KOPT-K1 (cell line): Measurements from ENCODE around the gene PLCD1.
"Not testable (repeated sequence)": the region's sequence is repeated elsewhere in the genome, so short reads cannot be mapped to it uniquely, and the experiment has no call there.

ENCODE experiments used
- H3K27ac ChIP-seq: fragments of 200-600 bp; sonication (generic); 2 replicates; pipeline ENCODE4 v1.5.1; 2016; ENCODE audit warnings: antibody characterized with exemption, mild to moderate bottlenecking, low read depth, low read length; ENCODE audit not compliant: poor library complexity, severe bottlenecking
- H3K36me3 ChIP-seq: fragments of 200-600 bp; sonication (generic); 2 replicates; pipeline ENCODE4 v1.5.1; 2017; ENCODE audit warnings: antibody characterized with exemption, mild to moderate bottlenecking, low read length, moderate library complexity; ENCODE audit not compliant: insufficient read depth
- H3K9me3 ChIP-seq: fragments of 200-600 bp; sonication (generic); 2 replicates; pipeline ENCODE4 v1.5.1; 2017; ENCODE audit warnings: antibody characterized with exemption, low read length, mild to moderate bottlenecking; ENCODE audit not compliant: insufficient read depth, poor library complexity, severe bottlenecking

PLCD1 gene

GRCh38 chr3:38046027-38046426, 16.6 kb upstream of the PLCD1 start:
- H3K9me3 ChIP-seq: no peaks in the 10 kb centered on the region
- no peaks in the 10 kb centered on the region for H3K36me3 ChIP-seq
- H3K27ac ChIP-seq: no peak overlapping the region

DNA sequence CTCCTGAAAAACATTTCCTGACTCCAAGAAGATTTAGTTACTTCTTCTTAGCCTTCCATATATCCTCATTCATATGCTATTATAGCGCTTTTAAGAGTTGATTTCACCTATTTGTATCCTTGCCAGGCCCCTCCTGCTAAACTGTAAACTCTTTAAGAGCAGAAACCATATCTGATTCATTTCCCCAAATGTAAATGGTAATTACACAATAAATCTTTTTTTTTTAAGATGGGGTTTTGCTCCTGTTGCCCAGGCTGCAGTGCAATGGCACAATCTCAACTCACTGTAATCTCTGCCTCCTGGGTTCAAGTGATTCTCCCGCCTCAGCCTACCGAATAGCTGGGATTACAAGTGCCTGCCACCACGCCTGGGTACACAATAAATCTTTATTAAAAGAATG, 14.0 kb upstream of the PLCD1 start:
- no peak overlapping the region for H3K27ac ChIP-seq
- no peaks in the 10 kb centered on the region for H3K9me3 ChIP-seq
- H3K36me3 ChIP-seq: no peaks in the 10 kb centered on the region

DNA sequence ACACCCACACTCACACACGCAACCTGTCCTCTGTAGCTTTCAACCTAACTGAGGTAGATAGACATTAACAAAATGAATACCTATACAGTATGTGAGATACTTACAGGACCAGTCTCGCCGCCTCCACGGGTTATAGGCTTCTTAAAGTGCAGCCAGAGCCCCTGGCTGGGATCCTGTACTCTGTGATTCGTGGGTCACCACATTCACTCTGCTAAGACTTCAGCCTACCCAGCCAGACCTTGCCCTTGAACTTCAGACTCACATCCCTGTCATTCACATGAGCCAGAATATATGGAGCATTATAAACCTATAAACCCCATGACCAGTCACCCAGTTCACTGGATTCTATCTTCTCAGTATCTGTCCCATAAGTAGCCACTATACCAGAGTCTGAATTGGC, 11.0 kb upstream of the PLCD1 start:
- H3K27ac ChIP-seq: no peak overlapping the region

GRCh38 chr3:38039899-38040261, 10.4 kb upstream of the PLCD1 start:
- Histone ChIP-seq H3K27ac (no peak overlapping the region), H3K9me3 (no peaks in the 10 kb centered on the region), H3K36me3 (no peaks in the 10 kb centered on the region)

More for the DNA sequence above, 11.0 kb upstream of the PLCD1 start:
- Histone ChIP-seq H3K9me3 (no peaks in the 10 kb centered on the region), H3K36me3 (no peaks in the 10 kb centered on the region)

DNA sequence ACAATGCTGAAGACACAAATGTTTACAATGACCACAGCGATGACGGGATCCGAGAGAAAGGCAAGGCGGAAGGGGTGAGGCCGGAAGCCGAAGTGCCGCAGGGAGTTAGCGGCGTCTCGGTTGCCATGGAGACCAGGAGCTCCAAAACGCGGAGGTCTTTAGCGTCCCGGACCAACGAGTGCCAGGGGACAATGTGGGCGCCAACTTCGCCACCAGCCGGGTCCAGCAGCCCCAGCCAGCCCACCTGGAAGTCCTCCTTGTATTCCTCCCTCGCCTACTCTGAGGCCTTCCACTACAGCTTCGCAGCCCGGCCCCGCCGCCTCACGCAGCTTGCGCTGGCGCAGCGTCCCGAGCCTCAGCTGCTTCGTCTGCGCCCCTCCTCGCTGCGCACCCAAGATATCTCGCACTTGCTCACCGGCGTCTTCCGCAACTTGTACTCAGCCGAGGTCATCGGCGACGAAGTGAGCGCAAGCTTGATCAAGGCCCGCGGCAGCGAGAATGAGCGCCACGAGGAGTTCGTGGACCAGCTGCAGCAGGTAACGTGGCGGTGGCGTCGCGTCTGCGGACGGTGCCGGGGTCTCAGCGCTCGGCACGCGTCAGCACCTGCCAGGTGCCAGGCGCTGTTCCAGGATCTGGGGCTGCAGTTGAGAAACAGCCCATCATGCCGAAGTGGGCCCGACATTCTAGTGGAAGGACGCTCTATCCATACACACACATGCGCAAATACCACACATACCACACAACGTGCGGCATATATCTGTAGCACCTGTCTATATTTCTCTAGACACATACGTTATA, 9.9 kb upstream of the PLCD1 start, which contains the start of gene DLEC1:
Gene DLEC1, plus strand, starts transcription at position 108 of the 798 bp plus-strand sequence. Its CDS starts 18 bp downstream, at position 126.
- H3K9me3 ChIP-seq: no peaks in the 10 kb centered on the region
- no peak within 1 kb of the TSS for H3K27ac ChIP-seq
- H3K36me3 ChIP-seq: no peaks in the 10 kb centered on the region

DNA sequence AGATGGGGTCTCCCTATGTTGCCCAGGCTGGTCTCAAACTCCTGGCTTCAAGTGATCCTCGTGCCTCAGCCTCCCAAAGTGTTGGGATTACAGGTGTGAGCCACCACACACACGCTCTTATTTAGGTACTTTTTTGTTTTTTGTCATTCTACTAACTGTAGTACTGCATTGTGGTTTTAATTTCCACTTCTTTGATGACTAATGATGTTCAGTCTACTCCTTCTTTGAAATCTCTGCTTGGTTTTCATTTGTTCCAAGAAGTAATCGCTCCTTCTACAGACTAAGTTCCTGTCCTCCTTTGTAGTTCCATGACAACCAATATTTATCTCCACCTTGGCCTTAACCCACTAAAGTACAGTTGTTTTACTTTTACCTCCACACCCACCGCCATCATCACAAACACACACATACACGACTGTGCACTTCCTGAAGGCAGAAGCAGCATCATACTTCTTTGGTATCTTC, 9.0 kb upstream of the PLCD1 start:
- Histone ChIP-seq H3K27ac (no peak overlapping the region), H3K9me3 (no peaks in the 10 kb centered on the region), H3K36me3 (no peaks in the 10 kb centered on the region)

DNA sequence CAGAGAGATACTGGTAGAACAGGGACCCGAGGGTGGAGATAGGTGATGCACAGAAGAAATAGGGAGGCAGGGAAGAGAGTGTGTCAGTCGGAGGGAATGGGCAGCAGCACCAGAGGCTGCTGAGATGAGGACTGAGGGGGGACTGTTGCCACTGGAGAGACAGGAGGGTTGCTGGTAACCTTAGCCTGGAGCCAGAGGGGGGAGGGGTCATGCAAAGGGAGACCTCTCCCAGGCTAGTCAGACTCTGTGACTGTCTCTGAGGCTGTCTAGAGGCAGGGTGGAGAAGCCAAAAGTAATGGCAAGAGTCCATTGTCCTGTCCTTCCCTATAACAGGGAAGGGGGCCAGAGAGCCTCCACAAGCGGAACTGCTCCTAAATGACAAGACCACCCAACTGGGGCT, 7.5 kb upstream of the PLCD1 start:
- Histone ChIP-seq H3K27ac (no peak overlapping the region), H3K9me3 (no peaks in the 10 kb centered on the region), H3K36me3 (no peaks in the 10 kb centered on the region)

DNA sequence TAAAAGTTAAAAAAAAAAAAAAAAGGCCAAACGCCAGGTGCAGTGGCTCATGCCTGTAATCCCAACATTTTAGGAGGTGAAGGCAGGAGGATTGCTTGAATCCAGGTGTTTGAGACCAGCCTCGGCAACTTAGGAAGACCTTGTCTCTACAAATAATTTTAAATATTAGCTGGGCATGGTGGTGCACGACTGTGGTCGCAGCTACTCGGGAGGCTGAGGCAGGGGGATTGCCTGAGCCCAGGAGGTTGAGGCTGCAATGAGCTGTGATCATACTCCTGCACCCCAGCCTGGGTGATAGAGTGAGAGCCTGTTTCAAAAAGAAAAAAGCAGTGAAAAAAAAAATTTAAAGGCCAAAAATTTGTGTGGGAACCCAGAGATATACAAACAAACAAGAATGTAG, 6.8 kb upstream of the PLCD1 start:
- Histone ChIP-seq H3K27ac (no peak overlapping the region), H3K36me3 (no peaks in the 10 kb centered on the region)

GRCh38 chr3:38034335-38034734, 4.9 kb upstream of the PLCD1 start:
- H3K36me3 ChIP-seq, H3K27ac ChIP-seq, H3K9me3 ChIP-seq: not testable (repeated sequence)

More for the DNA sequence above, 6.8 kb upstream of the PLCD1 start:
- no peaks in the 10 kb centered on the region for H3K9me3 ChIP-seq

- H3K27ac ChIP-seq: not testable (repeated sequence)
Measured at GRCh38 chr3:38033586-38033985, 4.1 kb upstream of the PLCD1 start.

GRCh38 chr3:38032328-38032865, 3.0 kb upstream of the PLCD1 start:
- no peak overlapping the region for H3K27ac ChIP-seq
- no peaks in the 10 kb centered on the region for H3K9me3 ChIP-seq
- H3K36me3 ChIP-seq: no peaks in the 10 kb centered on the region

More at GRCh38 chr3:38033586-38033985, 4.1 kb upstream of the PLCD1 start:
- not testable (repeated sequence) for H3K9me3 ChIP-seq, H3K36me3 ChIP-seq

DNA sequence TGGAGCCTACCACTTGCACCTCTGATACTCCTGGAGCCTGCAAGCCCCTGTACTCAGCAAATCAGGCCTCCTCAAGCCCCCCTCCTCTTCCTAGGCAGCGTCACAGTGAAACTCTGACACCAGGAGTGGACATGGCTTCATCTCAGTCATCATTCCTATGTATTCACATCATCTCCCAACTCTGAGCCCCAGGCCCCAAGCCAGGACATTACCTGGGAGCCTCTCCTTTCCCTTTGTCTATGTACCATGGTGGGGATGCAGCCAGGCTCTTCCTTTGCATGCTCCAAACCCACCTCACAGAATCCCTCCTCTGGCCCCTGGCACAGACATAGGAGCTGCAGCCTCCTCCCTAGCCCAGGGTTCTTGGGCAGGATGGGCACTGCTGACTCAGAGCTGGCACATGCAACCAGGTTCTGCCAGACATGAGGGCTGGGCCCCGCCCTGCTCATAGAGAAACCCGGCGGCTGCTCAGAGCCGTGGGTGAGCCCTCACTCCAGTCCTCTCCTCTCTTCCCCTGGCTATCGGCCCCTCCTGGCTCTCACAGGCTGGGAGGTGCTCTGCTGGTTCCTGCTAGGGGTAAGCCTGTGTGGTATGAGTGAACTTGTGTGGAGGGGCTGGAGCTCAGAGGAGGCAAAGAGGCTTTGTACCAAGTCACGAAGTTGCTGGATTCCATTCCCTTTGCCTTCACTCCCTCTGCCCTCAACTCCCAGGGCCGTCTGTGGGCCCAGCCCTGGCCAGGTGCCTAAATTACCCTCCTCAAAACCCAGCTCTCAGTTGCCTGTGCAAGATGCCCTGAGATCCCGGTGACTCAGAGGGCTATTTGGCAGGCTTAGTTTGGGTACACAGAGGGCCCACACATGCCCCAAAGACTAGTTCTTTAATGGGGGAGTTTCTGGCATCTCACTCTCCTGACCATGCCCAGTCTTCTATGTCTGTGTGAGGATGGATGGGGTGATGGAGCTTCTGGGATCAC, 1.9 kb upstream of the PLCD1 start:
- H3K9me3 ChIP-seq: no peaks in the 10 kb centered on the region
- H3K36me3 ChIP-seq: no peaks in the 10 kb centered on the region
- no peak overlapping the region for H3K27ac ChIP-seq

DNA sequence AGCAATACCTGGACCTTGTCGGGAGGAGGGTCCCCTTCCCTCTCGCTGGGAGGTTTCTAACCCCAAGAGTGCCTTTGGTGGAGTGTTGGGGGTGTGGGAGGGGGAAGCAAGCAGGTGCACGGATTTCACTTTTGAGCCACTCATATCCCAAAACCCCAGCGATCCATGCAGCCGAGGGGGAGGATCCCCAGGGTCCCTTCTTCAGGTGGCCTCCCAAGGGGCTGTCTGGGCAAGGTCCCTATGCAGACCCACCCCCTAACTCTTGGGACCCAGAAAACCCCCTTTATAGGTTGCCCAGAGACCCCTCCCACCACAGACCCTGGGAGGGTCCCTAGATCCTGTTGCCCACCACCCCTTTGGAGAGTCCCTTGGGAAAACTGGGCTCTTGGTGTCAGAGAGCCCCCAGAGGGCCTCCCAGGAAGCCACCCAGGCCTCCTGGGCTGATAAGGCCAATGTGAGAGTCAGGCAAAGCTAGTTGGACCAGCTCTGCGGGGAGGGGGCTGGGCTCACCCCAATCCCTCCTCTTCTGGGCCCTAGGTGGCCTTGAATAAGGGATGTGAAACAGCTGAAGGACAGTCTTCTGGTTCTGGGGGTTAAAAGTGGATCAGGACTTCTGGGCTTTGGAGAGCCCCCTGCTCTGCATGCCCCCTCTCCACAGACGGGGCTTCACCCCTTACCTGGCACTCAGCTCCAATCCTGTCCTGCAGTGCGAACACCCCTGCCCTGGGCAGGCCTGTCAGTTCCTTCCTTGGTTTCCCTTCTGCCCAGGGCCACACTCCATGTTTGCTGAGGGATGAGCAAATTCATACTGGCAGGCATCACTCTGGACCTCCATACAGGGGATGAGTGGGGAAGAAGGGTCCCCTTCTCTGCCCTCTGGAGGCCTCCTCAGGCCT, 932 bp upstream of the PLCD1 start:
- no peak overlapping the region for H3K27ac ChIP-seq
- no peaks in the 10 kb centered on the region for H3K36me3 ChIP-seq
- H3K9me3 ChIP-seq: no peaks in the 10 kb centered on the region

GRCh38 chr3:38028621-38029361, 651 bp downstream of the PLCD1 start:
- Histone ChIP-seq H3K36me3 (no peaks in the 10 kb centered on the region), H3K27ac (no peak overlapping the region), H3K9me3 (no peaks in the 10 kb centered on the region)
